HUDEP-2 (cell line): ENCODE measurements around the gene PTPN1.
A peak's percentile ranks its signal among the peaks of the same experiment; 100 is the strongest.
"Not testable (repeated sequence)": the region's sequence is repeated elsewhere in the genome, so short reads cannot be mapped to it uniquely, and the experiment has no call there.

Source experiments
- DNase-seq, 76 experiments: peaks; one replicate each; lab custom pipeline; 2025; ENCODE audit not compliant: unreplicated experiment in 76 of 76; lab: John Stamatoyannopoulos, UW

Gene PTPN1

GRCh38 chr20:50552979-50553378 is 42.8 kb downstream of the PTPN1 start:
- DNase-seq: no peak

DNA sequence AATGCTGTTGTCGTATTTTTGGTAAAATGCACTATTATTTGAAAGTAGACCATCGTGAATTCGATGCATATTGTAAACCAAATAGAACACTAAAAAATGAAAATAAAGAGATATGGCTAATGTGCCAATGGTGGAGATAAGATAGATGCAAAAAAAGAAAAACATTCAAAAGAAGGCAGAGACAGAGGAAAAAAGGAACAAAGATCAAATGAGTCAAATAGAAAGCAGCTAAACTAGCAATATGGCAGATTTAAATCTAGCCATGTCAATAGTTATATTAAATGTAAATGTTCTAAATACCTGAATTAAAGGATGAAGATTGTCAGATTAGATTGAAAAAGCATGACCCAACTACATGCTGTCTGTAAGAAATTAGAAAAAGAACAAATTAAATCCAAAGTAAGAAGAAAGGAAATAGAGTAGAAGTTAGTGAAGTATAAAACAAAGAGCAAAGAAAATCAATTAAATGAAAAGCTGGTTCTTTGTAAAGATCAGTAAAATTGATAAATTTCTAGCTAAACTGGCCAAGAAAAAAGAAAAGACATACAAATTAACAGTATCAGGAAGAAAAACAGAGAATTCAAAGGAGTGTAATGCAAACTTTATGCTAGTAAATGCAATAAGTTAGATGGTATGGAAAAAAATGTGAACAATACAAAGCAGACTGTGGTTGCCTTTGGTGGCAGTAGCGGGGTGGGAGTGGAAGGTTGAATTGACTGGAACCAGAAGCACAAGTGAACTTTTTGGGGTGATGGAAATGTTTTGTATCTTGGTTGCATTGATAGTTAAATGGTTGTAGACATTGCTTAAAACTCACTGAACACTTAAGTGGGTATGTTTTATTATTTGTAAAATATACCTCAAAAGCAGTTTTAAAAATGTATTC is 44.8 kb downstream of the PTPN1 start:
- no peak for DNase-seq

DNA sequence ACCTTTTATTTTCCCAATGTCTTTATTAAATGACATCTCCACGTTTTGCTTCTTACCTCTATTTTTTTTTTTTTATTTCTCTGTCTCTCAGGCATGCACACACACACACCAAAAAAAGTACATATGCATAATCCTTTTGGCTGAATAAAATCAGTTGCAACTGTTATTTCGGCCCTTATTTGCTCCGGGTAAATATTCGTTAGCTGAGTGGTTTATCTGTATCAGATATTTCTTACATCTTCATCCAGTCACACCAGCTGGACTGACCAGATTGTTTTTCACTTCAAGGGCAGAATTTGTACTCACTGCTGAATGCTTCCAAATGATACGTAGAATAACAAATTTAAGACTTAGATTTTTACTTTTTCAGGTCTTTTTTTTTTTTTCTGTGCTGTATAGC is 45.5 kb downstream of the PTPN1 start:
- peak in 3 of 76 experiments; percentile 4 to 17 (median 4) for DNase-seq

GRCh38 chr20:50557549-50558134 is 47.5 kb downstream of the PTPN1 start:
- no peak for DNase-seq

- peak in 2 of 76 experiments; percentile 1 to 14 for DNase-seq
Measured at GRCh38 chr20:50558483-50558925, 48.3 kb downstream of the PTPN1 start.

GRCh38 chr20:50559149-50559548 is 49.0 kb downstream of the PTPN1 start:
- no peak for DNase-seq

DNA sequence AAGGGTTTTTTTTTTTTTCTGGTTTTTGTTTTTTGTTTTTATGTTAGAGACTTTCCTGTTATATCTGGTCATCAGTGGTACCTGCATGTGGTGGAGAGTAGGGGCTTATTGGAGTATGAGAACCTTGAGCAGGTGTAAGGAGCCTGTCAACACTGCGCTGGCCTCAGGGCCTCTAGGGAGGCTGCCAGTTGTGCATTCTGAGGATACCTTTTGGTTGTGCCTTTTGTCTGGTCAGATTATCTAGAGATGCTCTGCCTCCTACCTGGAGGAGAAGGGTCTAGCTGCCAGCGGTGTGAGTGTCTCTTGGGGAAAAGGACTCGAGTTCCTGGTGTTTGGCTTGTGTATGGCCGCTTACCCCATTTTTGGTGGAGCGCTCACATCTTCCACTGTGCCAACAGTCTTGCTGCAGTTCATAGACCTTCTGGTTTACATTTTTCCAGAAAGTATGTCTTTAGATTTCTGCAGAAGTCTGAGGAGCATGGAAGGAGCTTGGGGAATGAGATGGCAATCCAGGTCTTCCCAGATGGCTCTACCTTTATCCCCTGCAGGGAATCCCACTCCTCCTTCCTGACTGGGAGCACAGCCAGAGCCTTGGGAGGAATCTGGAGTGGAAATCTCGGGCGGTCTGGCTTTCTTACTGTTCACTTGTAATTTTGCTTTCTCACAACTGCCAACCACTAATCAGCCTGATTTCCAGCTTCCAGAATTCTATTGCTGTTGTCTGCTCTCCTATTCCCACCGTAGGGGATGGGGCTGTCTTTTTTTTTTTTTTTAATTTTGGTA is 49.9 kb downstream of the PTPN1 start:
- DNase-seq: no peak

- DNase-seq: no peak
Measured at GRCh38 chr20:50560867-50561266, 50.7 kb downstream of the PTPN1 start.

- no peak for DNase-seq
Measured at GRCh38 chr20:50561379-50562078, 51.3 kb downstream of the PTPN1 start.

GRCh38 chr20:50562262-50562701 is 52.1 kb downstream of the PTPN1 start:
- no peak for DNase-seq

DNA sequence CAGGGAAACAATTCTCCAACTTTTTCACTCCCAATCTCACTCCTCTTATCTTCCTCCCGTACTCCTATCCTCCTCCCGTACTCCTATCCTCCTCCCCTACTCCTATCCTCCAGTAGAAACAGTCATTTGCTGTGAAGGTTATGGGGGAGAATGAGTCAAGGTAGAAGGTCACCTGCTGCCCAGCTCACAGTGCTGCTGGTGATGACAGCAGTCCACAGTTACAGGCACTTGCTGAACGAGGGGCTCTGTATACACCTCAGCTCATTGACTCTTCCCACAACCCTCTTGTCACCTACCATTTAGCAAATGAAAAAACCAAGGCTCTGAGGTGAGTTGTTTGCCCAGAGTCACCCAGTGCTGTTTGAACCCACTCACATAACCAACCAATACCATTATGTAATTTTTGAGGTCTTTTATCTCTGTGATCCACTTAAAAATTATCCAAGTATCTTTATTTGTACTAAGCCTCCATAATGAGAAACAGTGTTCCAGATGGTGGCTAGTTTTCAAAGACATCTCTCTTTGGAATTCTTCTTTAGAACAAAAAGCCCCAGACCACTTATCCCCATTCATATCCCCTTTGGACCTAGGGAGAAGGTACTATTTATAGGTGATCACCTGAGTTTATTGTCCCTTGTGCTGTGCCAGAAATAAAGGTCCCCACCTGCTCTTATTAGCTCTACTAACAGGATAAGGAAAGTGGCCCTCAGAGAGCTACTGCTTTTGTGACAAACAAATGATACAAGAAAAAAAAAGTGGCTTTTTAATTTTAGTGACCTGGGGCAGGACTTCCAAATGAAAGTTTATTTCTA is 53.2 kb downstream of the PTPN1 start:
- DNase-seq: no peak

- no peak for DNase-seq
Measured at GRCh38 chr20:50565383-50565782, 55.2 kb downstream of the PTPN1 start.

DNA sequence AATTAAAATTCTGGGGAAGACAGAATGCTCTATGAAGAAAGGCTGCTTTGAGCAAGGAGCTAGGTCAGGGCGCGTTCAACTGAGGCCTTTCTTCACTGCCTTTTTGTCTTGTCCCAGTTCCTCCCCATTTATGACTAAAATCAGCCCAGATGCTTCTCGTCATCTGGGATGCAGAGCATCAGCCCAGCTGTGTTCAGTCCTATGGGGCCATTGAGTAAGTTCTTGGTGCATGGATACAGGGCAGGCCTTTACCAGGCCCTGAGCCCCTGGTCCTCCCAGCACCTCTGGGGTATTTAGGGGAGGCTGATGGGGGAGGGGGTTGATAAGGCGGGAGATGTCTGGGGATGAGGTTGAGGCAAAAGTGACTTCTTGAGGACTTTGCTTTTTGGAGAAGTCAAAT is 55.7 kb downstream of the PTPN1 start:
- DNase-seq: no peak

- no peak for DNase-seq
Measured at GRCh38 chr20:50567860-50568548, 57.8 kb downstream of the PTPN1 start.

GRCh38 chr20:50568549-50568942 is 58.4 kb downstream of the PTPN1 start:
- DNase-seq: no peak

GRCh38 chr20:50569487-50569863 is 59.3 kb downstream of the PTPN1 start:
- DNase-seq: not testable (repeated sequence)

- DNase-seq: peak in 17 of 76 experiments; percentile 2 to 37 (median 16)
Measured at GRCh38 chr20:50569864-50570836, 60.0 kb downstream of the PTPN1 start.

DNA sequence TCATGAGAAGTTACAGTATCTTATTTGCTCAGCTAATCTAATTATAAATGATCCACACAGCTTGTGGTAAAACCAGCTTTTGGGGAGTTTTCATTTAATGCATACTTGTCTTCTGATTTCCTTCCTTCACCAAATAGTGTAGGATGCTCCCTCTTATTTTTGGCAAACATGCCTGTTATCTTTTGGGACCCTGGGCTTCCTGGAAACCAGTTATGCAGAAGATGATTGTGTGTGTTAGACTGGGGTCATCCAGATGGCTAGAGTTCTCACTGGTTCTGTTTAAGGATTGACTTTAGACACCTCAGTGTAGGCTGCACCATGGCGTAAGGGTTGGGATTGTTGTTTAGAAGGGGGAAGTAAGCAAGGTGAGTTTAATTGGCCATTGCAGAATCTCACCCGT is 61.3 kb downstream of the PTPN1 start:
- no peak for DNase-seq
